Dedifferentiated amniotic fluid mesenchymal stem cell (primary cell): Measurements from ENCODE around the gene FRS3.

Source experiments
- DNase-seq: peaks from one replicate; pipeline ENCODE4 v3.0.0-alpha.2; 2016; ENCODE audit errors: extremely low spot score

Gene FRS3

DNA sequence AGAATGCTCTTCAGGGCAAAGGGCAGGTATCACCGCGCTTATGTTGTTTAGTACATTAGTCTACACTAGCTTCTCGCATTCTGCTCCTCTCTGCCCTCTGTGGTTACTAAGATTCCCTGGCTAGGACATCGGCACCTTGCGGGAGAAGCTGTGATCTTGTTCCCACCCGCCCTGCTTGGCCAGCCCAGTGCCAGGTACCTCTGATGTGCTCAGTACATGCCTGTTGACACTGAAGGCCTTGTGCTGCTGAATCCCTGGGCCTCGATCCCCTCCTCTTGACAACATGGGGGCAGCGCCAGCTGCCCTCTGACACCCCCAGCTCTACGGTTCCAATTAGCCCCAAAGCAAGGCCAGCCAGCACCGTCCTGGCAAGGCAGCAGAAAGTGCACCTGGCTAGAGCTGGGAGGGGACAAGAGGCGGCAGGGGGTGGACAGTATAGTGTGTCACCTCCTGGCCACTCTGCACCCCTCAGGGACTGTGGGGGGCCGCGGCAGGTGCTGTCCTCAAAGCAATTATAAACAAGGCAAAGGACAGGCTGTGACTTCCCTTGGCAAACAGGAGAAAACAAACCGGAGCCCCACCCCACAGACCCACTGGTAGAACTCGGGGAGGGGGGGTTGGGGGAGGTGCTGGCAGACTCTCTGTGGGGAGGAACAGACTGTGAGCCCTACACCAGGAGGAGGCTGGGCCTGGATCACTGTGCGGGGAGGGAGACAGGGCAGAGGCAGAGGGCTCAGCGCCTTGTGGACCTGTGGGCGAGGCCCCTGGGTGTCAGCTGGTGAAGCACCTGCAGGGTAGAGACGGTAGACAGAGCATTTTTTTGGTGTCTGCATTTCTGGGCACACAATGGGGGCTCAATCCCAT is 51.4 kb downstream of the FRS3 start:
- DNase-seq: no peak

DNA sequence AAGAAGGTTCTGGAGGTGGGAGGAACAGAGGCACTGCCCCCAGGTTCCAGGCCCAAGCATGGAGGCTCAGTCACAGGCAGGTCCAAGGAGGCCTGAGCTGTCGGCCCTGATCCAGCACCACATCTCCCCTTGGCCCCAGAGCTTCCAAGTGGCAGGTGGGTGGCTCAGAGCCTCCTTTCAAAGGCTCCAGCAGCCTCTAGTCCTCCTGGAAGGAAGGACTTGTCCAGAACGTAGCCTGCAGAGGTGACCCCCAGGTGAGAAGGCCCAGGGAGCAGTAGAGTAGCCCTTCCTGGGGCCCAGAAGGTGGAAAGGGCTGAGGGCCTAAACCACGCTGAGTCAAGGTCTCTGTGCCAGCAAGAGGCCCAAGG is 52.0 kb downstream of the FRS3 start:
- DNase-seq: no peak

DNA sequence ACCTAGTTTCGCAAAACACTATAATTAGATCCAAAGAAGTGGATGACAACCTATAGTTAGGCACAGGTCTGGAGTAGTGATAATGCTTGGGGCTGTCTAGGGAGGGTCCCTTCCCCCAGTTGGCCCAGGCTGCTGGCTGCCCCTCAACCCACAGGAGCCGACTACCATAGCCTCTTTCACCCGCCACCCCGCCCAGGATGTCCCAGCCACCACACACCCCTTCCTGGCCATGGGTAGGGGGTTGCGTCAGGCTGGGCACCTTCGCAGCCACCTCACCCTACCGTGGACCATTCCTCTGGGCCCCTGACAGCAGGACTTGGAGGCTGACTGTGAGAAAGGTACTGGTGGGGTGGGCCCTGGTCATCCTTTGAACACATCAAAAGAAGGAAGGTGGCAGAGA is 52.8 kb downstream of the FRS3 start:
- no peak for DNase-seq

DNA sequence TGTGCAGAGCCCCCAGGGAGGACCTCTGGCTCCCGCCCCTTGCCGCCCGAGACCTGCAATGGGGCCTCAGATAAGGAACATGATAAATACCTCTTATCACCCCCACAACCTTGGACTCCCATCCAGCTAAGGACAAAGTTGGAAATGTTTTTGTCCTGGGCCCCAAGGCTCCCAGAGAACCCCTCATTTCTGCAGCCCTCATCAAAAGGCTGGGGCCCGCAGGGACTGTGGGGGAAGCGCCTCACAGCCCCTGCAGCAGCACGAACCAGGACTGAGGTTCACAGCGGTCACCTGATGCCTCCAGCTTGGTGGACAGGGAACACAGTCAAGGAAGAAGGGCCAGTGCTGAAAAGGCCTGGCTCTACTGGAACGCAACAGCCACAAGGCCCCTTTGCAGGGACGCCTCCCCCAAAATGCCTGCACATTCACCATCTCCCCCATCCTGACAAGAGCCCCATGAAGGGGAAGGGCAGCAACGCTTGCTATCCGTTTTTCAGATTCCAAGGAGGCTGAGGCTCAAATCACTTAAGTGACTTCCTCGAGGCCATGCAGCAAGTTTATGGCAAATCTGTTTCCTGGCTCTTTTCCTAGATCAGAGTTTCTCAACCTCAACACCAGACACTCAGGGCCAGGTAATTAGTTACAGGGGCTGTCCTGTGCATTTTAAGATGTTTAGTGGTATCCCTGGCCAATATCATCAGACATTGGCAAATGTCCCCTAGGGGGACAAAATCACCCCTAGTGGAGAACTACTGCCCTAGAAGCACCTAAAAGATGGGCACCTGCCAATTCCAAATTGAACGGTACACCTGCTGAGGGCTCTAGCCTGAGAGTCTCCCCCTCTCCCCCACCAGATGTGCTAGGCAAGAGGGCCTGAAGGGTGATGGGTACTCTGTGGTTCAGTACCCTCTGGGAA is 54.9 kb downstream of the FRS3 start:
- no peak for DNase-seq

DNA sequence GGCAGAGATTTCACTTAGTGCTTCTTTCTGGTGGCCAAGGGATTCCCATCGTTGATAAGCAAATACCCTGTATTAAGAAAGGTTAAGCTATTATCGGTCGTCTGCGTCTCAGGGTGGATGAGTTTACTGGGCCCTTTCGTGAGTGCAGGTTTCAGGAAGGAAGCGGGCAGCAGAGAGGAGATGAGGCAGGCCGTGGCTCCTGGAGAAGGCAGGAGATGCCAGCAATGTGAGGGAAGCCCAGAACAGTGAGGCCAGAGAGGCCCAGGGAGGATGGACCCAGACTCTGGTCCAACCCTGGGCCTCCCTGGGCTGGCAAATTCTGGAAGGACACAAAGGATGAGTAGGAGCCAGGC is 55.5 kb downstream of the FRS3 start:
- no peak for DNase-seq

DNA sequence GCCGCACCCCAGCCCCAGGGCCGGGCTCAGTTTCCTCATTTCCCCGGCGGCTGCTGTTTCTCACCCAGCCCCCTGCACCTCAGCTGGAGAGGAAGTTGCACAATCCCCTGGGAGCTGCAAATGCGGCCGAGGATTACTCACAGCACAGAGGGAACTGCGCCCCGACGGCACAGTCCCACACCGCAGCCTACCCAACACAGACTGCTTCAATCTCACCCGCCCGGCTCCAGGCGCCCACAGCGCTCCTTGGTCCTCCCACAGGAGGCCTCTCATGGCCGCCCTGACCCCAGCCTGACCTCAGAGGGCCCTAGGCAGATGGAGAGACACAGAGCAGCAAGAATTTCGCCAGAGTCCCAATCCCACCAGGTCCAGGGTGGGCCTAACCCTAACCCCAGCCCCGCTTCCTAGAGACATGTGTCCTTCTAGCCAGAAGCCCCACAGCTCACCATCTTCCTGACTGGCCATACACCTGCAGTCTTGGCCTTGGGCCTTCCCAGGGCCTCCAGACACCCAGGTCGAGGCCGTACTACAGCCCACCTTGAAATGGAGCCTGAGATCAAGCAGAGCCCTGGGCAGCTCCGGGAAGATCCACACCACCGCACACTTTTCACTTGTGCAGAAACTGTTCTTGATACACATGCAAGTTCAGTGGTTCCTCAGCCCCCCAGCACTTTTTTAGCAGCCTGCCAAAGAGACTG is 56.0 kb downstream of the FRS3 start:
- DNase-seq: peak; percentile 80

DNA sequence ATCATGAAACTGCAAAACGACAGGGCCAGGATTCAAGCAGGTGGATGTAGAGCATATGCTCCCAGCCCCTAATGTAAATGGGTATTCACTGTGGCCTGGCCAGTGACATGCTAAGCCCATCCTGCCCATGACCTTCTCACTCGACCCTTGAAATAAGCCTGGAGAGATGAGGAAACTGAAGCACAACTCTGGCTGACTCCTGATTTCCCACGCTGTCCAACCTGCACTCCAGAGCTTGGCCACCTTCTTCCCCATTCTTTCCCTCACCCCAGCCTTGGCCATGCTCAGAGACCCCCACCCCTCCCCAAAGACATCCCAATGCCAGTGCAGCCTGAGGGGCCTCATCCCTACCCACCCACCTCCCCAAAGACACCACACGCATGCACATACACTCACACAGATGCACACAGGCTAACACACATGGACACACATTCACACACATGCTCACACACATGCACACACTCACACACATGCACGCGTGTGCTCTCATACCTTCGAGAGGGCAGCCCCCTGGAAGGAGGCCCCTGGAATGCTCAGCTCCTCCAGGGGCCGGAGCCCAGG is 56.7 kb downstream of the FRS3 start:
- no peak for DNase-seq

DNA sequence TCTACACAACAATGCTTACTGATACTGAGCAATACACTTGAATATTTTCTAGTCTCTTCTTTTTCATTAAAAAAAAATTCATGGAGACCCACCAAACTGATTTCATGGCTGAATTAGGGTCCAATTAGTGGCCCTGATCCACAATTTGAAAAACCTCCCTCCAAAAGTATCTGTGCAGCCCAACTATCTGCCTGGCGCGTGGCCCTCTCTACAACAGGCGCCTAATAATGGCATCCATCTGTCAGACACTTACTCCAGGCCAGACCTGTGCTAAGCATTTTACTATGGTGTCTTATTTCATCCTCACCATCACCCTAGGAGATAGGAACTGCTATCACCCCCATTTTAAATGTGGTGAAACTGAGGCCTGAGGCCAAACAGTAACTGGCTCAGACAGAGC is 58.3 kb downstream of the FRS3 start:
- no peak for DNase-seq

DNA sequence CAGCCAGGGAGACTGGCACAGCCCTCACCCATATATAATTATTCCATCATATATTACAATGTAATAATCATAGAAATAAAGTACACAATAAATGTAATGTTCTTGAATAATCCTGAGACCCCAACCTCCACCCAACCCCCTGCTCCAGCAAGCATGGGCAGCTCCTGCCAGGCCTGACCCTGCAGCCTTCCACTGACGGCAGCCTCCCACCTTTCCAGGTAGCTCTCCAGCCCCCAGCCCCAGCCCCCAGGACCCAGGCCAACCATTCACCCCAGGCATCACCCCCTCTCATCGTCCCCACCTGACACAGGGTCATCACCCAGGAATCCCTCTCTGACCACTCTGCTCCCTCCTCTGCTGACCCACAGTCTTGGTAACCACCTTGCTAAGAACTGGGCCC is 58.9 kb downstream of the FRS3 start:
- no peak for DNase-seq

DNA sequence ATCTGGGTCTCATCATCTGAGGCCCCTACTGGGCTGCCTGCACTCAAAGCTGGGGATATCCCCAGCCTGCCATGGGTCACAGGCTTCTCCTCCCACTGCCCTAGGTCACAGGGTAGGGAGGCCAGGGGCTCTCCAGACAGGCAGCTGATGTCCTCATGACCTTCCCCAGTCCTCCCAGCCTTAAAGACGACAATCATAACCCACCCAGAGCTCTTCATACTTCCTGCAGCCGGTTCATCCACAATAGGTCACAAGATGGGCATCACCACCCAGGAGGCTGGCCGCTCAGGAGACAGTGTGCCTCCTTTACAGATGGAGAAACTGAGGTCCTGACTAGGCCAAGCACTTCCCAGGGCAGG is 59.5 kb downstream of the FRS3 start:
- DNase-seq: no peak
